Measurements from ENCODE around the gene APELA. TPM values are rescaled to one million over a fixed set of nuclear protein-coding genes. Genes with fewer than 3 reads are reported as not detected.
"Not testable (repeated sequence)": the region's sequence is repeated elsewhere in the genome, so short reads cannot be mapped to it uniquely, and the experiment has no call there.

The APELA gene
- total and polyA plus RNA-seq, 4 experiments from 2014 or later = not detected

GRCh38 chr4:164926301-164926700 is 49.3 kb downstream of the APELA start:
- Histone ChIP-seq H3K36me3 (ENCODE audit: insufficient read depth, low read length) (no peaks in the 10 kb centered on the region), H3K9me3 (ENCODE audit: control insufficient read depth in 1 of 2, low read length in 2 of 2) (no peaks in the 10 kb centered on the region), H3K4me3 (ENCODE audit: low read length in 2 of 2) (no peak overlapping the region), H3K4me1 (ENCODE audit: insufficient read depth, low read length) (no peaks in the 10 kb centered on the region), H3K27ac (ENCODE audit: low read depth, low read length) (no peak overlapping the region), H3K27me3 (ENCODE audit: insufficient read depth, low read length) (no peaks in the 10 kb centered on the region)
- Mint-ChIP-seq H3K4me3 (no peak overlapping the region), H3K27me3 (peaks cover 3 to 5% of the 10 kb centered on the region in 2 donors), H3K36me3 (no peaks in the 10 kb centered on the region), H3K27ac (no peak overlapping the region), H3K4me1 (no peaks in the 10 kb centered on the region), H3K9me3 (no peaks in the 10 kb centered on the region)
- CTCF ChIA-PET (ENCODE audit: partially characterized antibody) = no interaction called here
- POLR2A ChIA-PET (ENCODE audit: partially characterized antibody) = no interaction called here
- DNase-seq = no peak
- intact Hi-C loops (cut with micrococcal nuclease) = no loop called here

GRCh38 chr4:164927101-164927500 is 50.1 kb downstream of the APELA start:
- H3K9me3 ChIP-seq (ENCODE audit: control insufficient read depth in 1 of 2, low read length in 2 of 2); H3K27ac ChIP-seq (ENCODE audit: low read depth, low read length); DNase-seq; H3K27me3 Mint-ChIP-seq; H3K4me1 ChIP-seq (ENCODE audit: insufficient read depth, low read length); H3K4me3 Mint-ChIP-seq; H3K36me3 ChIP-seq (ENCODE audit: insufficient read depth, low read length); H3K4me1 Mint-ChIP-seq; intact Hi-C loops (cut with micrococcal nuclease); H3K27me3 ChIP-seq (ENCODE audit: insufficient read depth, low read length); CTCF ChIA-PET (ENCODE audit: partially characterized antibody); H3K4me3 ChIP-seq (ENCODE audit: low read length in 2 of 2); H3K36me3 Mint-ChIP-seq; H3K27ac Mint-ChIP-seq; H3K9me3 Mint-ChIP-seq; POLR2A ChIA-PET (ENCODE audit: partially characterized antibody): not testable (repeated sequence)

- Histone ChIP-seq H3K27me3 (ENCODE audit: insufficient read depth, low read length) (no peaks in the 10 kb centered on the region), H3K27ac (ENCODE audit: low read depth, low read length) (no peak overlapping the region), H3K4me3 (ENCODE audit: low read length in 2 of 2) (no peak overlapping the region), H3K36me3 (ENCODE audit: insufficient read depth, low read length) (no peaks in the 10 kb centered on the region), H3K9me3 (ENCODE audit: control insufficient read depth in 1 of 2, low read length in 2 of 2) (no peaks in the 10 kb centered on the region), H3K4me1 (ENCODE audit: insufficient read depth, low read length) (no peaks in the 10 kb centered on the region)
- no peaks in the 10 kb centered on the region for H3K4me1 Mint-ChIP-seq
- H3K9me3 Mint-ChIP-seq = no peaks in the 10 kb centered on the region
- no peak for DNase-seq
- H3K4me3 Mint-ChIP-seq = no peak overlapping the region
- ChIA-PET POLR2A (ENCODE audit: partially characterized antibody) (no interaction called here), CTCF (ENCODE audit: partially characterized antibody) (no interaction called here)
- peaks cover 1 to 12% of the 10 kb centered on the region in 2 donors for H3K27me3 Mint-ChIP-seq
- no peaks in the 10 kb centered on the region for H3K36me3 Mint-ChIP-seq
- no peak overlapping the region for H3K27ac Mint-ChIP-seq
- intact Hi-C loops (cut with micrococcal nuclease) = no loop called here
Measured at GRCh38 chr4:164930647-164931046, 53.7 kb downstream of the APELA start.

GRCh38 chr4:164931551-164932324 is 54.8 kb downstream of the APELA start:
- no peaks in the 10 kb centered on the region for H3K4me1 ChIP-seq (ENCODE audit: insufficient read depth, low read length)
- ChIA-PET CTCF (ENCODE audit: partially characterized antibody) (no interaction called here), POLR2A (ENCODE audit: partially characterized antibody) (no interaction called here)
- no peaks in the 10 kb centered on the region for H3K27me3 ChIP-seq (ENCODE audit: insufficient read depth, low read length)
- no peak overlapping the region for H3K4me3 Mint-ChIP-seq
- DNase-seq = no peak
- no peak overlapping the region for H3K27ac ChIP-seq (ENCODE audit: low read depth, low read length)
- H3K9me3 Mint-ChIP-seq = no peaks in the 10 kb centered on the region
- no peaks in the 10 kb centered on the region for H3K4me1 Mint-ChIP-seq
- intact Hi-C loops (cut with micrococcal nuclease) = no loop called here
- H3K4me3 ChIP-seq (ENCODE audit: low read length in 2 of 2) = no peak overlapping the region
- no peak overlapping the region for H3K27ac Mint-ChIP-seq
- no peaks in the 10 kb centered on the region for H3K36me3 Mint-ChIP-seq
- no peaks in the 10 kb centered on the region for H3K9me3 ChIP-seq (ENCODE audit: control insufficient read depth in 1 of 2, low read length in 2 of 2)
- H3K36me3 ChIP-seq (ENCODE audit: insufficient read depth, low read length) = no peaks in the 10 kb centered on the region
- H3K27me3 Mint-ChIP-seq = peaks cover 7 to 15% of the 10 kb centered on the region in 2 donors

- CTCF ChIA-PET (ENCODE audit: partially characterized antibody) = no interaction called here
- peaks cover 12 to 19% of the 10 kb centered on the region in 2 donors for H3K27me3 Mint-ChIP-seq
Measured at GRCh38 chr4:164933244-164933643, 56.3 kb downstream of the APELA start.

GRCh38 chr4:164935363-164935762 is 58.4 kb downstream of the APELA start:
- H3K4me1 Mint-ChIP-seq = no peaks in the 10 kb centered on the region
- ChIA-PET CTCF (ENCODE audit: partially characterized antibody) (interaction anchor here (0.9 kb wide), 1 partner anchor 9 kb away, joined by 3 read pairs; no protein-coding TSS in a partner anchor), POLR2A (ENCODE audit: partially characterized antibody) (no interaction called here)
- H3K27ac Mint-ChIP-seq = no peak overlapping the region
- Histone ChIP-seq H3K4me3 (ENCODE audit: low read length in 2 of 2) (no peak overlapping the region), H3K27me3 (ENCODE audit: insufficient read depth, low read length) (no peaks in the 10 kb centered on the region), H3K27ac (ENCODE audit: low read depth, low read length) (no peak overlapping the region), H3K4me1 (ENCODE audit: insufficient read depth, low read length) (no peaks in the 10 kb centered on the region), H3K36me3 (ENCODE audit: insufficient read depth, low read length) (no peaks in the 10 kb centered on the region), H3K9me3 (ENCODE audit: control insufficient read depth in 1 of 2, low read length in 2 of 2) (no peaks in the 10 kb centered on the region)
- H3K9me3 Mint-ChIP-seq = no peaks in the 10 kb centered on the region
- peaks cover 21 to 26% of the 10 kb centered on the region in 2 donors for H3K27me3 Mint-ChIP-seq
- H3K4me3 Mint-ChIP-seq = no peak overlapping the region
- H3K36me3 Mint-ChIP-seq = no peaks in the 10 kb centered on the region
- no peak for DNase-seq
- intact Hi-C loops (cut with micrococcal nuclease) = no loop called here

More at GRCh38 chr4:164933244-164933643, 56.3 kb downstream of the APELA start:
- Histone ChIP-seq H3K27me3 (ENCODE audit: insufficient read depth, low read length) (no peaks in the 10 kb centered on the region), H3K36me3 (ENCODE audit: insufficient read depth, low read length) (no peaks in the 10 kb centered on the region), H3K4me3 (ENCODE audit: low read length in 2 of 2) (no peak overlapping the region), H3K27ac (ENCODE audit: low read depth, low read length) (no peak overlapping the region), H3K9me3 (ENCODE audit: control insufficient read depth in 1 of 2, low read length in 2 of 2) (no peaks in the 10 kb centered on the region), H3K4me1 (ENCODE audit: insufficient read depth, low read length) (no peaks in the 10 kb centered on the region)
- no peaks in the 10 kb centered on the region for H3K36me3 Mint-ChIP-seq
- no peaks in the 10 kb centered on the region for H3K9me3 Mint-ChIP-seq
- intact Hi-C loops (cut with micrococcal nuclease) = no loop called here
- H3K4me1 Mint-ChIP-seq = no peaks in the 10 kb centered on the region
- POLR2A ChIA-PET (ENCODE audit: partially characterized antibody) = no interaction called here
- no peak for DNase-seq
- H3K4me3 Mint-ChIP-seq = no peak overlapping the region
- no peak overlapping the region for H3K27ac Mint-ChIP-seq

- H3K4me3 Mint-ChIP-seq; H3K36me3 ChIP-seq (ENCODE audit: insufficient read depth, low read length); H3K27me3 ChIP-seq (ENCODE audit: insufficient read depth, low read length); H3K4me1 Mint-ChIP-seq; DNase-seq; H3K4me3 ChIP-seq (ENCODE audit: low read length in 2 of 2); POLR2A ChIA-PET (ENCODE audit: partially characterized antibody); H3K36me3 Mint-ChIP-seq; intact Hi-C loops (cut with micrococcal nuclease); H3K27ac ChIP-seq (ENCODE audit: low read depth, low read length); H3K9me3 ChIP-seq (ENCODE audit: control insufficient read depth in 1 of 2, low read length in 2 of 2); H3K4me1 ChIP-seq (ENCODE audit: insufficient read depth, low read length); H3K27ac Mint-ChIP-seq; H3K9me3 Mint-ChIP-seq: not testable (repeated sequence)
- CTCF ChIA-PET (ENCODE audit: partially characterized antibody) = interaction anchor here (0.9 kb wide), 1 partner anchor 8 kb away, joined by 3 read pairs; no protein-coding TSS in a partner anchor
- peaks cover 21 to 26% of the 10 kb centered on the region in 2 donors for H3K27me3 Mint-ChIP-seq
Measured at GRCh38 chr4:164935865-164936606, 59.1 kb downstream of the APELA start.

Data from CD4-positive, alpha-beta memory T cell (primary cell).